Upper lobe of left lung (tissue), 6 donors: ENCODE data around the gene XYLT1. TPM values are rescaled to one million over a fixed set of nuclear protein-coding genes. Genes with fewer than 3 reads are reported as not detected.

Source experiments
- ATAC-seq, 2 donors: fragments of 200-7000 bp; cut with Tn5 transposase; one replicate each; pipeline ENCODE4 v1.9.1; 2022; ENCODE audit warnings: mild to moderate bottlenecking in 2 of 2, moderate library complexity in 2 of 2; ENCODE audit not compliant: low FRiP score in 2 of 2
- DNase-seq, 2 donors: peaks; one replicate each; pipeline ENCODE4 v3.0.0-alpha.2; 2019 to 2020
- H3K27ac ChIP-seq, 4 donors: fragments of 200-600 bp; sonication (generic); one replicate each; pipeline ENCODE4 v1.5.1; 2016 to 2019
- H3K27me3 ChIP-seq, 4 donors: fragments of 200-600 bp; sonication (generic); one replicate each; pipeline ENCODE4 v1.5.1; 2017 to 2019
- H3K36me3 ChIP-seq, 4 donors: fragments of 200-600 bp; sonication (generic); one replicate each; pipeline ENCODE4 v1.5.1; 2016 to 2019
- H3K4me1 ChIP-seq, 4 donors: fragments of 200-600 bp; sonication (generic); one replicate each; pipeline ENCODE4 v1.5.1; 2018 to 2019
- H3K4me3 ChIP-seq, 4 donors: fragments of 200-600 bp; sonication (generic); one replicate each; pipeline ENCODE4 v1.5.1; 2017 to 2019; ENCODE audit warnings: mild to moderate bottlenecking in 2 of 4, moderate library complexity in 1 of 4
- H3K9me3 ChIP-seq, 4 donors: fragments of 200-600 bp; sonication (generic); one replicate each; pipeline ENCODE4 v1.5.1; 2018 to 2019
- EP300 ChIP-seq, 4 donors: sonication (generic); formaldehyde crosslinking; IDR thresholded peaks; one replicate each; pipeline ENCODE4 v1.5.1; 2017; ENCODE audit warnings: antibody characterized with exemption in 4 of 4, control low read depth in 2 of 4
- POLR2A ChIP-seq, 4 donors: fragments of 450-650 bp; IDR thresholded peaks; one replicate each; pipeline ENCODE4 v1.5.1; 2016 to 2017; ENCODE audit warnings: antibody characterized with exemption in 4 of 4, mild to moderate bottlenecking in 2 of 4
- POLR2AphosphoS5 ChIP-seq, 2 donors: sonication (generic); formaldehyde crosslinking; IDR thresholded peaks; one replicate each; pipeline ENCODE4 v1.5.1; 2017; ENCODE audit warnings: antibody characterized with exemption in 2 of 2
- whole genome bisulfite sequencing, 2 donors: methylation state at CpG; one replicate each; pipeline ENCODE4 v1.1.5; 2017 to 2018; 5-methylcytosine and 5-hydroxymethylcytosine counted together
- total RNA-seq, 6 donors: library from RNA; depleted of rRNA in 4 of 6; stranded (reverse); fragments of >200 nt in 4 of 6; gene quantifications; one replicate each; pipeline versions ENCODE4 v1.1.0 to v1.2.1, GENCODE V29; 2016 to 2021
- TF ChIP-seq, protein P1 (sequence below), 6 experiments: fragments of 450-650 bp in 4 of 6; fragments of 200-600 bp in 2 of 6; sonication (generic) in 2 of 6; IDR thresholded peaks; one replicate each; pipeline ENCODE4 v1.5.1; 2016 to 2019; ENCODE audit warnings: antibody characterized with exemption in 6 of 6
- donor health status: DM: no; HTN: no; CAD: no; lungs with moderate emphysema.
- donor health status: DM: no; HTN: yes; CAD: no; lungs with severe emphysema.

The XYLT1 gene
- total RNA-seq, 6 donors from 2014 or later: 3.0 to 26.2 (median 6.8) TPM

GRCh38 chr16:17134586-17134985, 336.2 kb downstream of the XYLT1 start:
- 90 to 95% methylated on average over 10 of the region's 10 CpGs for WGBS, 2 donors
- ATAC-seq: no peak

DNA sequence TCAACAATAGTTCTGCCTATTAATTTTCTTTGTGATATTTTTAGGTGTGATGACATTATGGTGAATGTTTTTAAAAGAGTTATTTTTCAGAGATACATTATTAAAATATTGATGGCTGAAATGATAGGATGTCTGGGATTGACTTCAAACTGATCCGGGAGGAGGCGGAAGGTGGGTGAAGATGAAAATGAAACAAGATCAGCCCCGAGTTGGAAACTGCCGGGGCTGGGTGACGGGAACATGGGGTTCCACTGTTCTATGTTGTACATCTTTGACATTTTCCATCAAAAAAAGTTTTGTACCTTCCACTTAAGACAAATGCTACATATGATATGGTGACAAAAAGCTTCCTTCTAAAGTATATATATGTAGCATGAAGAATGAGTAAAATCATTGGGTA, 336.9 kb downstream of the XYLT1 start:
- 95% methylated on average over 5 of the region's 5 CpGs for WGBS, 2 donors
- peaks cover 0 to 16% (median 0%) of the 10 kb centered on the region in 4 donors for H3K36me3 ChIP-seq
- H3K27ac ChIP-seq: no peak overlapping the region
- no peak overlapping the region for H3K4me3 ChIP-seq
- no peaks in the 10 kb centered on the region for H3K27me3 ChIP-seq
- DNase-seq (no peak), ATAC-seq (no peak)
- H3K9me3 ChIP-seq: no peaks in the 10 kb centered on the region
- TF ChIP-seq POLR2AphosphoS5 (IDR thresholded peaks at IDR 0.05): no peak
- TF ChIP-seq EP300 (IDR thresholded peaks at IDR 0.05): no peak
- TF ChIP-seq, protein P1, sequence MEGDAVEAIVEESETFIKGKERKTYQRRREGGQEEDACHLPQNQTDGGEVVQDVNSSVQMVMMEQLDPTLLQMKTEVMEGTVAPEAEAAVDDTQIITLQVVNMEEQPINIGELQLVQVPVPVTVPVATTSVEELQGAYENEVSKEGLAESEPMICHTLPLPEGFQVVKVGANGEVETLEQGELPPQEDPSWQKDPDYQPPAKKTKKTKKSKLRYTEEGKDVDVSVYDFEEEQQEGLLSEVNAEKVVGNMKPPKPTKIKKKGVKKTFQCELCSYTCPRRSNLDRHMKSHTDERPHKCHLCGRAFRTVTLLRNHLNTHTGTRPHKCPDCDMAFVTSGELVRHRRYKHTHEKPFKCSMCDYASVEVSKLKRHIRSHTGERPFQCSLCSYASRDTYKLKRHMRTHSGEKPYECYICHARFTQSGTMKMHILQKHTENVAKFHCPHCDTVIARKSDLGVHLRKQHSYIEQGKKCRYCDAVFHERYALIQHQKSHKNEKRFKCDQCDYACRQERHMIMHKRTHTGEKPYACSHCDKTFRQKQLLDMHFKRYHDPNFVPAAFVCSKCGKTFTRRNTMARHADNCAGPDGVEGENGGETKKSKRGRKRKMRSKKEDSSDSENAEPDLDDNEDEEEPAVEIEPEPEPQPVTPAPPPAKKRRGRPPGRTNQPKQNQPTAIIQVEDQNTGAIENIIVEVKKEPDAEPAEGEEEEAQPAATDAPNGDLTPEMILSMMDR (IDR thresholded peaks at IDR 0.05): no peak
- no peak for TF ChIP-seq POLR2A (IDR thresholded peaks at IDR 0.05)
- H3K4me1 ChIP-seq: no peaks in the 10 kb centered on the region

More at GRCh38 chr16:17134586-17134985, 336.2 kb downstream of the XYLT1 start:
- Histone ChIP-seq H3K4me1 (no peaks in the 10 kb centered on the region), H3K27me3 (no peaks in the 10 kb centered on the region), H3K9me3 (no peaks in the 10 kb centered on the region), H3K27ac (no peak overlapping the region), H3K36me3 (peaks cover 0 to 16% (median 0%) of the 10 kb centered on the region in 4 donors), H3K4me3 (no peak overlapping the region)
- DNase-seq: no peak
- TF ChIP-seq EP300 (IDR thresholded peaks at IDR 0.05) (no peak), POLR2AphosphoS5 (IDR thresholded peaks at IDR 0.05) (no peak)
- TF ChIP-seq, protein P1 (IDR thresholded peaks at IDR 0.05): no peak

DNA sequence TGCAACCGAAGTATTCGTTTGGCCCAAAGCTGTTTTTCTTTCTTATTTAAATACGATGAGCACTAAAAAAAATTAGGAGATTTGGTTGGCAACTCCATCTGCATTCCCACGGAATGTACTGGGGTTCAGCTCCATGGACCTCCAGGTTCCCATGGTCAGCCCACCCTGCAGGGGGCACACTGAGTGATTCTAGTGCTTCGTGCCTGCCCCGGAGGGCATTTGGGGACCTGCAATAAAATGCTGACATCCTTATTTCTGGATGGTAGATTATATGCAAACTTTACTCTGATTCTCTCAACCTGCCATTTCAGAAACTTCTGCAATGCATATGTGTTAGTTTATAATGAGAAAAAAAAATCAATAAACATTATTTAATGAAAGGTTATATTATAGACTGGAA, 339.4 kb downstream of the XYLT1 start:
- Histone ChIP-seq H3K4me3 (no peak overlapping the region), H3K9me3 (no peaks in the 10 kb centered on the region), H3K36me3 (peaks cover 0 to 21% (median 6%) of the 10 kb centered on the region in 4 donors), H3K27me3 (no peaks in the 10 kb centered on the region), H3K4me1 (no peaks in the 10 kb centered on the region), H3K27ac (no peak overlapping the region)
- DNase-seq: no peak
- ATAC-seq: no peak
- 89% methylated on average over 6 of the region's 6 CpGs for WGBS, 2 donors
- no peak for TF ChIP-seq POLR2A (IDR thresholded peaks at IDR 0.05)
- TF ChIP-seq POLR2AphosphoS5 (IDR thresholded peaks at IDR 0.05): no peak
- no peak for TF ChIP-seq EP300 (IDR thresholded peaks at IDR 0.05)
- TF ChIP-seq, protein P1 (IDR thresholded peaks at IDR 0.05): no peak

- no peaks in the 10 kb centered on the region for H3K9me3 ChIP-seq
- ATAC-seq: no peak
- no peaks in the 10 kb centered on the region for H3K27me3 ChIP-seq
- no peak for DNase-seq
- no peak overlapping the region for H3K27ac ChIP-seq
- peaks cover 0 to 26% (median 7%) of the 10 kb centered on the region in 4 donors for H3K36me3 ChIP-seq
- TF ChIP-seq, protein P1 (IDR thresholded peaks at IDR 0.05): no peak
- no peak overlapping the region for H3K4me3 ChIP-seq
- 73 to 84% methylated on average over 6 of the region's 6 CpGs for WGBS, 2 donors
- H3K4me1 ChIP-seq: no peaks in the 10 kb centered on the region
Measured at GRCh38 chr16:17130733-17131132, 340.0 kb downstream of the XYLT1 start.

DNA sequence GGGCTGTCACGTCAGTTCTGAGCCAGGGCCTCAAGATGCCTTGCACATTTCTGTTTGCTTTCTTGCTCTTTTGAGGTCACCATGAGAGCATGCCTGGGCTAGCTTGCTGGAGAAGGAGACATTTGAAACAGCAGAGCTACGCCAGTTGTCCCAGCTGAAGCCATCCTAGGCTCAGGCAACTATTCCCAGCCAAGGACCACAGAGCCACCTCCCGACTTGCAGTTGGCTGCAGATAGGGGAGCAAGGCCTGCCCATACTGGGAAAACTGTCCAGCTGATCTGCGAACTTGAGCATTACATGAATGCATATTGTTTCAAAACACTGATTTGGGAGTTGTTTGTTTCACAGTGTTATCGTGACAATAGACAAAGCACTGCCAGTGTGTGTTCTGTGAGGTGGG, 340.8 kb downstream of the XYLT1 start:
- DNase-seq: no peak
- Histone ChIP-seq H3K9me3 (no peaks in the 10 kb centered on the region), H3K27ac (no peak overlapping the region), H3K27me3 (no peaks in the 10 kb centered on the region), H3K4me3 (no peak overlapping the region), H3K4me1 (no peaks in the 10 kb centered on the region), H3K36me3 (peaks cover 0 to 28% (median 7%) of the 10 kb centered on the region in 4 donors)
- TF ChIP-seq, protein P1 (IDR thresholded peaks at IDR 0.05): no peak
- TF ChIP-seq EP300 (IDR thresholded peaks at IDR 0.05): no peak
- no peak for TF ChIP-seq POLR2A (IDR thresholded peaks at IDR 0.05)
- no peak for TF ChIP-seq POLR2AphosphoS5 (IDR thresholded peaks at IDR 0.05)
- WGBS, 2 donors: 92 to 97% methylated on average over 5 of the region's 5 CpGs
- no peak for ATAC-seq
